GM12892 (cell line): Measurements from ENCODE around the gene ACAD10. TPM values are rescaled to one million over a fixed set of nuclear protein-coding genes. Genes with fewer than 3 reads are reported as not detected.
"Not testable (repeated sequence)": the region's sequence is repeated elsewhere in the genome, so short reads cannot be mapped to it uniquely, and the experiment has no call there.

Source experiments
- DNase-seq: peaks from one replicate; pipeline ENCODE4 v3.0.0; 2011; ENCODE audit not compliant: insufficient read length
- FAIRE-seq: peaks from 2 replicates; lab custom pipeline; 2011; peaks lifted over from hg19 to GRCh38; lab: Jason Lieb, UNC
- POLR2A ChIP-seq: IDR thresholded peaks from 2 replicates; pipeline ENCODE4 v1.6.1; 2011; ENCODE audit warnings: low read depth, low read length, control low read depth
- POLR2AphosphoS5 ChIP-seq: IDR thresholded peaks from 2 replicates; pipeline ENCODE4 v1.6.1; 2011; ENCODE audit warnings: low read depth, low read length, control low read depth
- TAF1 ChIP-seq: IDR thresholded peaks from 2 replicates; pipeline ENCODE4 v1.6.1; 2011; ENCODE audit warnings: low read depth, mild to moderate bottlenecking, control low read depth, low read length, borderline replicate concordance
- polyA plus RNA-seq: library from polyadenylated mRNA; unstranded; fragments of >200 nt; gene quantifications from one replicate; pipeline ENCODE4 v1.2.1, GENCODE V29; 2012; ENCODE audit warnings: missing spikeins, inconsistent platforms; ENCODE audit not compliant: missing spikeins

ACAD10 gene
- 19.7 TPM for polyA plus RNA-seq

GRCh38 chr12:111685811-111686573 is at the start of gene ACAD10, which contains the start of gene BRAP:
ACAD10 (plus strand) TSS chr12:111686053; CDS start chr12:111692710, 6,657 bp downstream.
BRAP (minus strand) TSS chr12:111685956; CDS start chr12:111685792, 164 bp downstream.
- TF ChIP-seq POLR2AphosphoS5, result peak; percentile 99
- TF ChIP-seq TAF1, result peak; percentile 87
- peak; percentile 99 for TF ChIP-seq POLR2A
- FAIRE-seq, result peak; percentile 97
- DNase-seq, result peak; percentile 95

DNA sequence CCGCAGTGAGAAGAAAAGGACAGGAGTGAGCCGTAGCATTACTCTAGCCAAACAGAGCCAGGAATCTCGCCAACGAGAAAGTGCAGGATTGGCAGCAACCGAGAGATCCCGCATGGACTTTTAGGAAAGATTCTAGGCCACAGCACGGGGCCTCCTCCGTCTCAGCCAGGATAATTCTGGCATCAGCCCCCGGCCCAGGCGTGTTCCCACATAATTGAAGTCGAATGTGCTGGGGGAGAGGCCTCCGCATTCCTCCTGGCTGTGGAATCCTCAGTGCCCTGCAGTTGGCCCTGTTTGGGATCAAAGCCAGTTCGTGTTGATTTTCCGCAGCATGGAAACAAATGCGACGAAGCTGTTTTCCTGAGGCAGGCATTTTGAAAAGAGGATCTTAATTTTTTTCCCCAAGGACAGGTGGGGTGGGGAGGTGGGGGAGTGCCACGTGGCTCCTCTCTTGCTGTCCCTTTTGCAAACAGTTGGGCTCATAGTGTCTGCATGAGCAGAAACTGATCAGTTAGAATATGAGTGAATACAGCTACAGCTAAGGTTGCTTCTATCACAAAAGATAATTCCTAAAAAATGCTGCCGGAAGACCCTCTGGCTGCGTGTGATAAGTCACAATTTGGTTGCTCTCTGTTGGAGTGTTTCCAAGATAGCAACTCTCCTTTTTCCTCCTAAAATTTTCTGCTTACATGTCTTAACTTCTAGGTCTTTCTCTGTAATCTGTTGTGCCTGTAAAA is 49.5 kb upstream of the ACAD10 start:
- FAIRE-seq, result no peak
- no peak for DNase-seq
- TF ChIP-seq POLR2AphosphoS5, result no peak
- TF ChIP-seq TAF1, result no peak
- no peak for TF ChIP-seq POLR2A

DNA sequence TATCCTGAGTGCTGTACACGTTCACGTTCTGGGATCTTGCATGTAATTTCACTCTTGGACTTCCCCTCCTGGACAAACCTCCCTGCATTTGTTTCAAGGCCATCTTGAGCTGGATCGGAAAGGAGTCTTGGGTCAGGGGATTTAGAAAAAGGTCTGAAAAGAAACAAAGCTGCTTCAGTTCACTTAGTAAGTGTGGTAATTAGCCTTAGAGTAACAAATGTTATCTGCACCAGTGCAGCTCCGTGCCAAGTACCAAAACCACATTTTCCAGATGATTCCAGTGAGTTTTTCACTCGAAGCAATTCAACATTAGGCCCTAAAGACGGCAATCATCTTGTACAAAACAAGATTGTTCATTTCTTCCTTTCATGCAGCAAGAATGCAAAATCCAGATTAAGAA is 47.3 kb upstream of the ACAD10 start:
- FAIRE-seq (no peak), DNase-seq (no peak)
- TF ChIP-seq TAF1, result no peak
- no peak for TF ChIP-seq POLR2A
- no peak for TF ChIP-seq POLR2AphosphoS5

DNA sequence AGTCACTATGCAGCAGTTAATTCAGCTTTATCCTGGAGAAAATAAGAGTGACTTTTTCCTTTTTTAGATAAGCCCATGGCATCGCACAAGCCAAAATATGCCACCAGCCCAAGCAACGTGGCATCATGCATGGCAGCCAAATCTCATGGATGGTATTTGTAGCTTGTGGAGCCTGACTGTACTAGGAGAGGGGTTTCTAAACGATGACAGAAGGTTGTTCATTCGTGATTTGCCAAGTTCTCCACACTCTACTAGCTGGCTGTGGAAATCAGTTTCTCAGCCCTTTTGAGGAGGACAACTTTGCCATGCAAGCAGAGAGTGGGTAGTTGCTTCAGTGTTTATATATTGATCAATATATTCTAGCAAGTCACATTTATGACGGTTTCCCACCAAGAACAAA is 45.3 kb upstream of the ACAD10 start:
- DNase-seq (no peak), FAIRE-seq (no peak)
- TF ChIP-seq POLR2A (no peak), POLR2AphosphoS5 (no peak), TAF1 (no peak)

DNA sequence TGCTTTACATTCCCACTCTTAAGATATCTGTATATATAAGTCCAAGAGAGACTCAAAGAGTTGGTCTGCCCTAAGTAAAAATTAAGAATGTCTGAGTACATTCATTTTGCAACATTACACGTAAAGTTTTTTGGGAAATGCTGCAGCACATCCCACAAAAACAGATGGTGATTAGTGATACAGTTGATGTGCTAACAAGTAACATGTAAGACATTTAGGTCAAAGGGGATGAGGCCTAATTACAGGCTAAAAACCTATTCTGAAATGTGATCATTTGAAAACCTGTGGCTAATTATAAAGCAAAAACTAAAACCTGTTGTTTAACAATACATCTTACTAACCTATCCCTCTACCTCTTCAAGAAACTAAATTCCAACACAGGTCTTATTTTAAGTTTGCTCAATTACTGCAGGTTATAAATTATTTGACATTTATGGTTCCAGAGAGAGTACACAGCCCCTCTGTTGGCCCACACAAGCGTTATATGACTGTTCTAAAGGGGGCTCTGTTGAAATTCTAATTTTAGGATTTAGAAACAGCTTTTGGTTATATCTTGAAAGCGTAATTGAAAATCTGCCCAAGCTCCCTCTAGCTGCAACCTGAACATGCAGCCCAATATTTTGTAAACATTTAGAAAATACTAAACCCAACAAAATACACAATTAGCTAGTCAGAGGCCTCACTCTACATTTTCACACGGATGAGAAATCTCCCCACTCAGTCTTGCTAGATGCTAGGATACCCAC is 43.0 kb upstream of the ACAD10 start:
- no peak for DNase-seq
- no peak for FAIRE-seq
- TF ChIP-seq TAF1 (no peak), POLR2AphosphoS5 (no peak), POLR2A (no peak)

GRCh38 chr12:111643427-111643826 is 42.4 kb upstream of the ACAD10 start:
- no peak for TF ChIP-seq POLR2A
- TF ChIP-seq POLR2AphosphoS5, result no peak
- no peak for TF ChIP-seq TAF1
- FAIRE-seq, result no peak

DNA sequence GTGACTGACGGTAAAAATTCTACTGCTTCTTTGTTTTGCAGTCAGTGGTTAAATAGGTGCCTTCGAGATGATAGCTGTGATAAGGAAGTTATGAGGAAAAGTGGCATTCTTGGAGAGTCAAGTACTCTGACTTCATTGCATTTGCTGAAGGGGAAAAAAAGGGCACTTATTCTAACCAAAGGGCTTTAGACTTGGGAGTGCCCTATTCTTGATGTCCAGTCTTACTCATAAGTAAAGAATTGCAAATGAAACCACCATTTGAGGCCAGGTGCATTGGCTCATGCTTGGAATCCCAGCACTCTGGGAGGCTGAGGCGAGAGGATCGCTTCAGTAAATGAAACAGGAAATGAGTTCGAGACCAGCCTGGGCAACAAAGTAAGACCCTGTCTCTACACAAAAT is 40.4 kb upstream of the ACAD10 start:
- TF ChIP-seq TAF1 (no peak), POLR2A (no peak), POLR2AphosphoS5 (no peak)
- DNase-seq (no peak), FAIRE-seq (no peak)

More at GRCh38 chr12:111643427-111643826, 42.4 kb upstream of the ACAD10 start:
- no peak for DNase-seq

DNA sequence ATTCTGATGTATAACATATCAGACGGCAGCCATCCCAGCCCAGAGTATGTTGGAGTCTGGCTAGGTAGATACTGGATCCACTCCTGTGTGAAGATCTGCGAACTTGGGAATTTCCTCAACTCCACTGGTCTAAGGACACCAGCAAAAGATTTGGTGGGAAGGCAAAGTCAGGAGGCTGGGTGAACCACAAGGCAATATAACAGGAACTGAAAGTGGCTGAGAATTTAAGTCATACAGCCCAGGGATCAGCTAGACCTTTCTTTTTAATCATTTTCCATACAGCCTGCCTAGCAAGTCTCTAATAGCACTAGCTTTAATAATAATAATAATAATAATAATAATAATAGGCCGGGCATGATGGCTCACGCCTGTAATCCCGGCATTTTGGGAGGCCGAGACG is 34.9 kb upstream of the ACAD10 start:
- FAIRE-seq (no peak), DNase-seq (no peak)
- TF ChIP-seq POLR2AphosphoS5, result no peak
- TF ChIP-seq TAF1, result no peak
- no peak for TF ChIP-seq POLR2A

- DNase-seq, FAIRE-seq: not testable (repeated sequence)
Observed at GRCh38 chr12:111652530-111652929, 33.3 kb upstream of the ACAD10 start.

- DNase-seq (no peak), FAIRE-seq (no peak)
- TF ChIP-seq POLR2A, result no peak
- TF ChIP-seq POLR2AphosphoS5, result no peak
- no peak for TF ChIP-seq TAF1
Observed at GRCh38 chr12:111653596-111653995, 32.3 kb upstream of the ACAD10 start.

- FAIRE-seq (no peak), DNase-seq (no peak)
- TF ChIP-seq POLR2A, result no peak
- no peak for TF ChIP-seq POLR2AphosphoS5
- no peak for TF ChIP-seq TAF1
Observed at GRCh38 chr12:111655356-111655755, 30.5 kb upstream of the ACAD10 start.

DNA sequence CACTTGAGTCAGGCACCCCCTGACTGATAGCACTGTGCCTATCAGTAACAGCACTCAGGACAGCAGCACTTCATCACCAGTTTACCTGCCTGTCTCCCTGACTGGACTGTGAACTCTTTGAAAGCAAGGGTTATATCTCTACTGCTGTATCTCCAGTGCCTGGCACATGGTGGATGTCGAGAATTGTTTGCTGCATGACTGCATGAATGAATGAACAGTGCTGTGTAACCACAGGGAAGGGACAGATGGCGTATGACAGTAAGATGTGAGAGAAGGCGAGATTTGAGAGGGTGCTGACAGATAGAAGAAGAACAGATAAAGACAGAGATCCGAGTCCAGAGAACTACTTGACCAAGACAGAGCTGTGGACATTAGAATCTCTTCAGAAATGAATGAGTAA is 29.8 kb upstream of the ACAD10 start:
- FAIRE-seq (no peak), DNase-seq (no peak)
- TF ChIP-seq TAF1 (no peak), POLR2A (no peak), POLR2AphosphoS5 (no peak)

DNA sequence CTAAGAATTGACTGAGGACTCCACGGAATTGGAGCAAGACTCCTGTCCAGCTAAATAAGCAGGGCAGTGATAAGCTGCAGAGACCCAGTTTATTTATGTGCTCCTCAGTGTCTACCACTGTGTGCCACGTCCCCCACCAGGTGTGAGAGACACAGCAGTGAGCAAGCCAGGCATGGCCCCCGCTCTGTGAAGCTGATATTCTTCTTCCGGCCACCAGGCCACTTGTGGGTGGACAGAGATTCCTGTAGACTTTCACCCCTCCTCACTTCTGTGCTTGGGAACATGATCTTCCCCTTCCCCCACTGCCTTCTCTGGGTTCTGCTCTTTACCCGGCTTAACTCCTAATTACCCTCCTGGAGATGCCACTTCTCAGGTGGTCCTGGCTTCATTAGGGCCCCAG is 21.4 kb upstream of the ACAD10 start:
- TF ChIP-seq POLR2AphosphoS5 (no peak), POLR2A (no peak), TAF1 (no peak)
- DNase-seq, result no peak
- no peak for FAIRE-seq
